ENCODE measurements around the gene TBX2.
"Not testable (repeated sequence)": the region's sequence is repeated elsewhere in the genome, so short reads cannot be mapped to it uniquely, and the experiment has no call there.

TBX2 gene

GRCh38 chr17:61399131-61400065, at the start of gene TBX2:
TSS of gene TBX2 (plus strand) at chr17:61399843. CDS start at chr17:61400177, 334 bp downstream.
- no peak for DNase-seq

- no peak for DNase-seq
These were observed 47.8 kb upstream of the TBX2 start for GRCh38 chr17:61351745-61352407.

- DNase-seq, result no peak
These were observed 47.3 kb upstream of the TBX2 start for GRCh38 chr17:61352408-61352770.

- no peak for DNase-seq
These were observed 46.7 kb upstream of the TBX2 start for GRCh38 chr17:61352781-61353491.

- no peak for DNase-seq
These were observed 46.0 kb upstream of the TBX2 start for GRCh38 chr17:61353615-61354014.

GRCh38 chr17:61354895-61355874, 44.5 kb upstream of the TBX2 start:
- DNase-seq, result no peak

- DNase-seq, result not testable (repeated sequence)
These were observed 42.6 kb upstream of the TBX2 start for GRCh38 chr17:61357061-61357460.

- not testable (repeated sequence) for DNase-seq
These were observed 40.1 kb upstream of the TBX2 start for GRCh38 chr17:61359513-61359912.

- no peak for DNase-seq
These were observed 39.2 kb upstream of the TBX2 start for GRCh38 chr17:61360318-61360943.

- no peak for DNase-seq
These were observed 38.6 kb upstream of the TBX2 start for GRCh38 chr17:61361084-61361483.

- DNase-seq, result no peak
These were observed 37.2 kb upstream of the TBX2 start for GRCh38 chr17:61362396-61362795.

- DNase-seq, result no peak
These were observed 36.6 kb upstream of the TBX2 start for GRCh38 chr17:61362852-61363600.

GRCh38 chr17:61363601-61364462, 35.8 kb upstream of the TBX2 start:
- no peak for DNase-seq

- DNase-seq, result no peak
These were observed 35.2 kb upstream of the TBX2 start for GRCh38 chr17:61364463-61364846.

- no peak for DNase-seq
These were observed 33.4 kb upstream of the TBX2 start for GRCh38 chr17:61366076-61366714.

GRCh38 chr17:61366715-61367413, 32.8 kb upstream of the TBX2 start:
- DNase-seq, result no peak

GRCh38 chr17:61368049-61368831, 31.4 kb upstream of the TBX2 start:
- DNase-seq, result no peak

Measured in stimulated activated CD4-positive, alpha-beta T cell treated with anti-CD3 and anti-CD28 coated beads, Interleukin-4, amount 100 ng/mL, for 4 hours (primary cell).